ENCODE data around the gene SPSB2. TPM values are rescaled to one million over a fixed set of nuclear protein-coding genes. Genes with fewer than 3 reads are reported as not detected.

The SPSB2 gene
- total RNA-seq, 1 experiment from 2014 or later = 15.7 TPM

GRCh38 chr12:6851921-6852650 is 21.0 kb downstream of the SPSB2 start, which contains the start of gene USP5:
USP5 (plus strand) TSS chr12:6852150; CDS start chr12:6852180, 30 bp downstream.
- DNase-seq (ENCODE audit: low read depth) = peak; percentile 100

GRCh38 chr12:6851153-6851920 is 21.8 kb downstream of the SPSB2 start, which contains the start of gene CDCA3:
CDCA3 (minus strand) TSS chr12:6851286; CDS start chr12:6850952, 334 bp downstream.
- DNase-seq (ENCODE audit: low read depth) = peak; percentile 97

- no peak for DNase-seq (ENCODE audit: low read depth)
Measured at GRCh38 chr12:6850796-6851152, 22.3 kb downstream of the SPSB2 start.

GRCh38 chr12:6849976-6850560 is 23.0 kb downstream of the SPSB2 start:
- DNase-seq (ENCODE audit: low read depth) = no peak

- DNase-seq (ENCODE audit: low read depth) = no peak
Measured at GRCh38 chr12:6849427-6849826, 23.7 kb downstream of the SPSB2 start.

- DNase-seq (ENCODE audit: low read depth) = no peak
Measured at GRCh38 chr12:6847676-6848075, 25.4 kb downstream of the SPSB2 start.

- DNase-seq (ENCODE audit: low read depth) = no peak
Measured at GRCh38 chr12:6846316-6846869, 26.7 kb downstream of the SPSB2 start.

GRCh38 chr12:6845395-6845794 is 27.7 kb downstream of the SPSB2 start:
- no peak for DNase-seq (ENCODE audit: low read depth)

GRCh38 chr12:6843118-6843902 is 29.8 kb downstream of the SPSB2 start:
- DNase-seq (ENCODE audit: low read depth) = no peak

- DNase-seq (ENCODE audit: low read depth) = no peak
Measured at GRCh38 chr12:6842075-6842474, 31.0 kb downstream of the SPSB2 start.

GRCh38 chr12:6840761-6841515 is 32.2 kb downstream of the SPSB2 start, which contains the start of gene GNB3:
GNB3 (plus strand) TSS chr12:6840925; CDS start chr12:6841288, 363 bp downstream.
- no peak for DNase-seq (ENCODE audit: low read depth)

- no peak for DNase-seq (ENCODE audit: low read depth)
Measured at GRCh38 chr12:6840330-6840729, 32.8 kb downstream of the SPSB2 start.

GRCh38 chr12:6839482-6840201 is 33.5 kb downstream of the SPSB2 start:
- no peak for DNase-seq (ENCODE audit: low read depth)

- DNase-seq (ENCODE audit: low read depth) = no peak
Measured at GRCh38 chr12:6838854-6839253, 34.2 kb downstream of the SPSB2 start.

- no peak for DNase-seq (ENCODE audit: low read depth)
Measured at GRCh38 chr12:6837370-6838060, 35.6 kb downstream of the SPSB2 start.

GRCh38 chr12:6836851-6837250 is 36.3 kb downstream of the SPSB2 start:
- DNase-seq (ENCODE audit: low read depth) = no peak

GRCh38 chr12:6834873-6835272 is 38.2 kb downstream of the SPSB2 start:
- DNase-seq (ENCODE audit: low read depth) = no peak

GRCh38 chr12:6834254-6834653 is 38.8 kb downstream of the SPSB2 start:
- no peak for DNase-seq (ENCODE audit: low read depth)
